H1 (cell line): ENCODE measurements around the gene KRTAP4-1. TPM values are rescaled to one million over a fixed set of nuclear protein-coding genes. Genes with fewer than 3 reads are reported as not detected.

ENCODE experiments used
- CTCF ChIA-PET: fragments of 300-600 bp; sonication (Branson Sonifier 250); formaldehyde crosslinking; loops from one replicate; lab custom pipeline; 2021; ENCODE audit not compliant: partially characterized antibody; lab: Charles Lee
- POLR2A ChIA-PET: fragments of 300-600 bp; sonication (Branson Sonifier 250); formaldehyde crosslinking; loops from one replicate; lab custom pipeline; 2021; ENCODE audit warnings: inconsistent platforms; ENCODE audit not compliant: partially characterized antibody; lab: Charles Lee
- DNase-seq, 2 experiments: peaks; one replicate each; pipeline versions ENCODE4 v3.0.0 to v3.0.0-alpha.2; 2010 to 2022; ENCODE audit warnings: low spot score in 2 of 2, low read depth in 1 of 2, mixed read lengths in 1 of 2
- FAIRE-seq: peaks from 2 replicates; lab custom pipeline; 2011; peaks lifted over from hg19 to GRCh38; lab: Jason Lieb, UNC
- H2AFZ ChIP-seq: 2 replicates; pipeline ENCODE4 v1.8.1; 2012; ENCODE audit warnings: low read length, inconsistent platforms
- H2AK5ac ChIP-seq: 2 replicates; pipeline ENCODE4 v1.6.1; 2013; ENCODE audit warnings: low read depth, low read length
- H2BK120ac ChIP-seq: replicated peaks from 2 replicates; pipeline ENCODE3; 2013; ENCODE audit warnings: low read depth, low read length, inconsistent platforms
- H2BK12ac ChIP-seq: 2 replicates; pipeline ENCODE4 v1.6.1; 2013; ENCODE audit warnings: low read depth, low read length
- H2BK15ac ChIP-seq: 2 replicates; pipeline ENCODE4 v1.6.1; 2013; ENCODE audit warnings: low read length
- H2BK20ac ChIP-seq: 2 replicates; pipeline ENCODE4 v1.6.1; 2013; ENCODE audit warnings: low read length
- H2BK5ac ChIP-seq: 2 replicates; pipeline ENCODE4 v1.6.1; 2013; ENCODE audit warnings: low read depth, low read length
- H3K14ac ChIP-seq: 2 replicates; pipeline ENCODE4 v1.6.1; 2013; ENCODE audit warnings: inconsistent platforms; ENCODE audit not compliant: insufficient read length
- H3K18ac ChIP-seq: 2 replicates; pipeline ENCODE4 v1.6.1; 2013; ENCODE audit warnings: low read length; ENCODE audit errors: extremely low read depth
- H3K23ac ChIP-seq: 2 replicates; pipeline ENCODE4 v1.6.1; 2013; ENCODE audit warnings: inconsistent platforms; ENCODE audit not compliant: insufficient read length
- H3K23me2 ChIP-seq: 2 replicates; pipeline ENCODE4 v1.6.1; 2013; ENCODE audit warnings: low read depth, low read length
- H3K27ac ChIP-seq: 2 replicates; pipeline ENCODE4 v1.6.1; 2011; ENCODE audit warnings: low read depth, low read length, inconsistent platforms
- H3K27me3 ChIP-seq, 4 experiments: replicated peaks in 1 of 4; 1 replicate in 1 of 4; 2 replicates in 3 of 4; pipeline versions ENCODE4 v1.6.1 to v1.8.1; 2011 to 2013; ENCODE audit warnings: low read length in 3 of 4, mild to moderate bottlenecking in 3 of 4, inconsistent platforms in 2 of 4, mixed read lengths in 2 of 4, moderate library complexity in 1 of 4; ENCODE audit not compliant: control insufficient read depth in 3 of 4, insufficient read depth in 3 of 4; ENCODE audit errors: extremely low read depth in 1 of 4
- H3K36me3 ChIP-seq, 4 experiments: 2 replicates each; pipeline versions ENCODE4 v1.6.1 to v1.8.1; 2011 to 2013; ENCODE audit warnings: mild to moderate bottlenecking in 4 of 4, low read length in 3 of 4, moderate library complexity in 2 of 4, control low read depth in 1 of 4, inconsistent platforms in 1 of 4; ENCODE audit not compliant: insufficient read depth in 4 of 4, control insufficient read depth in 2 of 4
- H3K4ac ChIP-seq: replicated peaks from 2 replicates; pipeline ENCODE3; 2013; ENCODE audit warnings: low read length, low read depth, mixed read lengths, inconsistent platforms; ENCODE audit not compliant: insufficient read length
- H3K4me1 ChIP-seq, 4 experiments: replicated peaks in 1 of 4; 1 replicate in 1 of 4; 2 replicates in 3 of 4; pipeline versions ENCODE4 v1.6.1 to v1.8.1; 2011 to 2013; ENCODE audit warnings: low read length in 3 of 4, inconsistent platforms in 2 of 4, mixed read lengths in 1 of 4; ENCODE audit not compliant: insufficient read depth in 4 of 4, control insufficient read depth in 3 of 4
- H3K4me2 ChIP-seq, 2 experiments: 2 replicates each; pipeline versions ENCODE4 v1.6.1 to v1.8.1; 2011 to 2013; ENCODE audit warnings: low read depth in 2 of 2, low read length in 2 of 2, control low read depth in 1 of 2, inconsistent platforms in 1 of 2, mild to moderate bottlenecking in 1 of 2; ENCODE audit not compliant: insufficient read depth in 1 of 2
- H3K4me3 ChIP-seq, 4 experiments: fragments of 200-600, 300-600 bp in 1 of 4; sonication (generic), shearing (Covaris generic), sonication (Bioruptor Twin) in 1 of 4; 2 replicates each; pipeline versions ENCODE4 v1.5.1 to v1.8.1; 2011 to 2016; ENCODE audit warnings: low read length in 4 of 4, low read depth in 3 of 4, control low read depth in 2 of 4, inconsistent platforms in 2 of 4, mild to moderate bottlenecking in 2 of 4, mixed read lengths in 1 of 4, moderate library complexity in 1 of 4; ENCODE audit not compliant: insufficient read depth in 2 of 4; ENCODE audit errors: extremely low read depth in 1 of 4
- H3K56ac ChIP-seq: replicated peaks from 2 replicates; pipeline ENCODE3; 2013; ENCODE audit warnings: low read depth, mild to moderate bottlenecking, mixed read lengths, low read length, inconsistent platforms; ENCODE audit not compliant: insufficient read length
- H3K79me1 ChIP-seq: 2 replicates; pipeline ENCODE4 v1.6.1; 2013; ENCODE audit warnings: low read depth, low read length, control low read depth
- H3K79me2 ChIP-seq, 2 experiments: 2 replicates each; pipeline versions ENCODE4 v1.6.1 to v1.8.1; 2012 to 2013; ENCODE audit warnings: low read length in 2 of 2, mild to moderate bottlenecking in 2 of 2, inconsistent platforms in 1 of 2; ENCODE audit not compliant: insufficient read depth in 2 of 2, control insufficient read depth in 1 of 2
- H3K9ac ChIP-seq, 4 experiments: replicated peaks in 1 of 4; 1 replicate in 1 of 4; 2 replicates in 3 of 4; pipeline versions ENCODE4 v1.6.1 to v1.8.1; 2011 to 2013; ENCODE audit warnings: low read depth in 3 of 4, low read length in 3 of 4, control low read depth in 2 of 4, mild to moderate bottlenecking in 2 of 4, moderate library complexity in 2 of 4, inconsistent platforms in 1 of 4; ENCODE audit errors: extremely low read depth in 1 of 4
- H3K9me3 ChIP-seq, 2 experiments: 2 replicates each; pipeline versions ENCODE4 v1.6.1 to v1.8.1; 2012 to 2013; ENCODE audit warnings: mild to moderate bottlenecking in 2 of 2, moderate library complexity in 2 of 2, control low read depth in 1 of 2, inconsistent platforms in 1 of 2, low read depth in 1 of 2, low read length in 1 of 2, mixed read lengths in 1 of 2; ENCODE audit not compliant: insufficient read depth in 2 of 2
- H4K20me1 ChIP-seq, 2 experiments: replicated peaks in 1 of 2; 2 replicates each; pipeline versions ENCODE3 to v1.8.1; 2011 to 2013; ENCODE audit warnings: inconsistent platforms in 2 of 2, low read length in 2 of 2, mild to moderate bottlenecking in 1 of 2; ENCODE audit not compliant: insufficient read depth in 2 of 2, control insufficient read depth in 1 of 2
- H4K5ac ChIP-seq: 2 replicates; pipeline ENCODE4 v1.6.1; 2013; ENCODE audit warnings: low read length, low read depth, mixed read lengths, inconsistent platforms; ENCODE audit not compliant: insufficient read length
- H4K8ac ChIP-seq: 2 replicates; pipeline ENCODE4 v1.8.0; 2013; ENCODE audit warnings: mild to moderate bottlenecking, moderate library complexity, low read length, inconsistent platforms; ENCODE audit not compliant: insufficient read depth; ENCODE audit errors: extremely low read depth
- H4K91ac ChIP-seq: replicated peaks from 2 replicates; pipeline ENCODE3; 2013; ENCODE audit warnings: low read length, mixed read lengths, inconsistent platforms; ENCODE audit not compliant: insufficient read length
- CTCF ChIP-seq, 3 experiments: IDR thresholded peaks; 1 replicate in 2 of 3; 2 replicates in 1 of 3; pipeline versions ENCODE4 v1.5.1 to v1.6.1; 2011; ENCODE audit warnings: low read length in 3 of 3, mild to moderate bottlenecking in 3 of 3, inconsistent platforms in 2 of 3, low read depth in 1 of 3, moderate library complexity in 1 of 3; ENCODE audit not compliant: insufficient read depth in 1 of 3; ENCODE audit errors: control extremely low read depth in 1 of 3
- EP300 ChIP-seq, 2 experiments: IDR thresholded peaks; 1 replicate in 1 of 2; 2 replicates in 1 of 2; pipeline ENCODE4 v1.6.1; 2011 to 2012; ENCODE audit warnings: low read depth in 2 of 2, low read length in 2 of 2, mild to moderate bottlenecking in 2 of 2, borderline replicate concordance in 1 of 2, inconsistent platforms in 1 of 2, moderate library complexity in 1 of 2
- KDM5A ChIP-seq: fragments of 200-600 bp; IDR thresholded peaks from 2 replicates; pipeline ENCODE4 v1.7.1; 2012; ENCODE audit warnings: mild to moderate bottlenecking, low read length, inconsistent platforms, mixed read lengths
- NRF1 ChIP-seq: IDR thresholded peaks from 2 replicates; pipeline ENCODE4 v1.6.1; 2011; ENCODE audit warnings: mild to moderate bottlenecking, low read depth, low read length, improper control_type of control experiment
- PHF8 ChIP-seq: fragments of 200-600 bp; sonication (generic); conservative IDR thresholded peaks from 2 replicates; pipeline ENCODE4 v1.7.1; 2012; ENCODE audit warnings: low read depth, mild to moderate bottlenecking, inconsistent platforms, low read length, moderate library complexity
- POLR2A ChIP-seq, 2 experiments: IDR thresholded peaks; 1 replicate in 1 of 2; 2 replicates in 1 of 2; pipeline ENCODE4 v1.6.1; 2011; ENCODE audit warnings: low read depth in 2 of 2, low read length in 2 of 2, mild to moderate bottlenecking in 2 of 2; ENCODE audit errors: control extremely low read depth in 1 of 2
- POU5F1 ChIP-seq: IDR thresholded peaks from 2 replicates; pipeline ENCODE4 v1.6.1; 2011; ENCODE audit warnings: low read depth, mild to moderate bottlenecking, low read length, moderate library complexity
- RFX5 ChIP-seq: IDR thresholded peaks from 2 replicates; pipeline ENCODE4 v1.6.1; 2011; ENCODE audit warnings: low read depth, low read length, improper control_type of control experiment, borderline replicate concordance
- TAF1 ChIP-seq: IDR thresholded peaks from 2 replicates; pipeline ENCODE4 v1.6.1; 2011; ENCODE audit warnings: mild to moderate bottlenecking, low read depth, low read length
- WGBS, 2 experiments: shearing (Covaris generic) in 1 of 2; methylation state at CpG; one replicate each; pipeline versions ENCODE4 v1.1.6 to v1.1.7; 2013 to 2015; ENCODE audit warnings: low lambda C conversion rate in 2 of 2, mixed read lengths in 2 of 2, inconsistent platforms in 1 of 2, low coverage in 1 of 2, missing lambda C conversion rate in 1 of 2; ENCODE audit not compliant: insufficient replicate concordance in 2 of 2, insufficient coverage in 1 of 2, insufficient read length in 1 of 2; ENCODE audit errors: extremely low coverage in 1 of 2, missing lambda C conversion rate in 1 of 2; 5-methylcytosine and 5-hydroxymethylcytosine counted together
- polyA plus RNA-seq, 7 experiments: library from polyadenylated mRNA; depleted of rRNA in 3 of 7; stranded (reverse) in 5 of 7; unstranded in 2 of 7; fragments of >200 nt in 5 of 7; fragments of 200-250 nt in 2 of 7; gene quantifications; 1 replicate in 5 of 7; 2 replicates in 1 of 7; 4 replicates in 1 of 7; pipeline versions ENCODE4 v1.2.1 to v1.2.3, GENCODE V29; 2011 to 2013; ENCODE audit warnings: missing spikeins in 2 of 7, mixed read lengths in 2 of 7
- total RNA-seq: library from RNA; stranded (reverse); fragmentation: NEBNext Ultra II Directional; extraction: Animal tissue kit (Norgen Biotek cat#: 25700); gene quantifications from 2 replicates; pipeline ENCODE4 v1.2.1, GENCODE V29; 2021
- TF ChIP-seq, protein P1 (sequence below): IDR thresholded peaks from 2 replicates; pipeline ENCODE4 v1.6.1; 2011; ENCODE audit warnings: low read depth, mild to moderate bottlenecking, low read length; ENCODE audit not compliant: insufficient read depth

The KRTAP4-1 gene
- total and polyA plus RNA-seq, 2 of the 8 experiments (the other 6 are each of a cell fraction or from before 2014, with no cell fraction given) = not detected

- Histone ChIP-seq H2BK15ac (no peak overlapping the region), H4K91ac (no peak overlapping the region), H3K4me2 (no peak overlapping the region), H3K79me2 (no peaks in the 10 kb centered on the region), H3K23me2 (no peaks in the 10 kb centered on the region), H3K4me1 (no peaks in the 10 kb centered on the region; a peak in 1 of 7 replicates), H3K23ac (no peak overlapping the region), H3K18ac (no peak overlapping the region), H2AK5ac (no peak overlapping the region), H2BK20ac (no peak overlapping the region), H3K9ac (no peak overlapping the region), H3K56ac (no peak overlapping the region), H3K14ac (no peak overlapping the region), H2BK120ac (no peak overlapping the region), H4K5ac (no peak overlapping the region), H2AFZ (no peak overlapping the region), H2BK12ac (no peak overlapping the region), H3K9me3 (0 out of 4 replicates have a peak, but pooled peaks cover 0 to 3% of the 10 kb centered on the region in 2 experiments), H3K27me3 (no peaks in the 10 kb centered on the region), H3K79me1 (no peaks in the 10 kb centered on the region), H3K36me3 (no peaks in the 10 kb centered on the region), H3K4ac (no peak overlapping the region), H2BK5ac (0 out of 2 replicates have a peak overlapping the region, but pooled peaks have one; percentile 8), H3K27ac (no peak overlapping the region), H3K4me3 (no peak overlapping the region), H4K20me1 (no peaks in the 10 kb centered on the region), H4K8ac (peak overlapping the region; percentile 35; the same call in 1 of the 2 replicates)
- FAIRE-seq (no peak), DNase-seq (no peak)
- 95% methylated on average over 3 of the region's 3 CpGs; no CpG with 5 or more reads in 1 of the 2 experiments for WGBS, 2 experiments
- ChIA-PET POLR2A (no interaction called here), CTCF (no interaction called here)
- TF ChIP-seq RFX5 (no peak), KDM5A (no peak), POU5F1 (no peak), EP300 (IDR thresholded peaks at IDR 0.05; ENCODE audit: borderline replicate concordance in 1 of 2, low read depth in 2 of 2, low read length in 2 of 2) (no peak), CTCF (IDR thresholded peaks at IDR 0.05; ENCODE audit: control extremely low read depth in 1 of 3, insufficient read depth in 1 of 3, low read depth in 1 of 3, low read length in 3 of 3) (no peak), PHF8 (no peak), NRF1 (no peak), TAF1 (no peak), POLR2A (IDR thresholded peaks at IDR 0.05; ENCODE audit: control extremely low read depth in 1 of 2, low read depth in 2 of 2, low read length in 2 of 2) (no peak)
- TF ChIP-seq, protein P1, sequence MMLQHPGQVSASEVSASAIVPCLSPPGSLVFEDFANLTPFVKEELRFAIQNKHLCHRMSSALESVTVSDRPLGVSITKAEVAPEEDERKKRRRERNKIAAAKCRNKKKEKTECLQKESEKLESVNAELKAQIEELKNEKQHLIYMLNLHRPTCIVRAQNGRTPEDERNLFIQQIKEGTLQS = no peak
Measured at GRCh38 chr17:41190328-41190727, 5.6 kb upstream of the KRTAP4-1 start.
